22Rv1 (cell line): Measurements from ENCODE around the gene SETBP1.

ENCODE experiments used
- H3K27ac ChIP-seq: fragments of 450-650 bp; 2 replicates; pipeline ENCODE4 v1.5.1; 2017
- ZFX ChIP-seq: fragments of 450-650 bp; IDR thresholded peaks from 2 replicates; pipeline ENCODE4 v1.6.1; 2017; ENCODE audit warnings: antibody characterized with exemption, borderline replicate concordance
- TF ChIP-seq, protein P1 (sequence below): fragments of 450-650 bp; IDR thresholded peaks from 2 replicates; pipeline ENCODE4 v1.5.1; 2017; ENCODE audit warnings: mild to moderate bottlenecking

SETBP1 gene

GRCh38 chr18:44856157-44856556, 175.5 kb downstream of the SETBP1 start:
- H3K27ac ChIP-seq, result no peak overlapping the region
- TF ChIP-seq, protein P1, sequence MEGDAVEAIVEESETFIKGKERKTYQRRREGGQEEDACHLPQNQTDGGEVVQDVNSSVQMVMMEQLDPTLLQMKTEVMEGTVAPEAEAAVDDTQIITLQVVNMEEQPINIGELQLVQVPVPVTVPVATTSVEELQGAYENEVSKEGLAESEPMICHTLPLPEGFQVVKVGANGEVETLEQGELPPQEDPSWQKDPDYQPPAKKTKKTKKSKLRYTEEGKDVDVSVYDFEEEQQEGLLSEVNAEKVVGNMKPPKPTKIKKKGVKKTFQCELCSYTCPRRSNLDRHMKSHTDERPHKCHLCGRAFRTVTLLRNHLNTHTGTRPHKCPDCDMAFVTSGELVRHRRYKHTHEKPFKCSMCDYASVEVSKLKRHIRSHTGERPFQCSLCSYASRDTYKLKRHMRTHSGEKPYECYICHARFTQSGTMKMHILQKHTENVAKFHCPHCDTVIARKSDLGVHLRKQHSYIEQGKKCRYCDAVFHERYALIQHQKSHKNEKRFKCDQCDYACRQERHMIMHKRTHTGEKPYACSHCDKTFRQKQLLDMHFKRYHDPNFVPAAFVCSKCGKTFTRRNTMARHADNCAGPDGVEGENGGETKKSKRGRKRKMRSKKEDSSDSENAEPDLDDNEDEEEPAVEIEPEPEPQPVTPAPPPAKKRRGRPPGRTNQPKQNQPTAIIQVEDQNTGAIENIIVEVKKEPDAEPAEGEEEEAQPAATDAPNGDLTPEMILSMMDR, result no peak
- no peak for TF ChIP-seq ZFX

DNA sequence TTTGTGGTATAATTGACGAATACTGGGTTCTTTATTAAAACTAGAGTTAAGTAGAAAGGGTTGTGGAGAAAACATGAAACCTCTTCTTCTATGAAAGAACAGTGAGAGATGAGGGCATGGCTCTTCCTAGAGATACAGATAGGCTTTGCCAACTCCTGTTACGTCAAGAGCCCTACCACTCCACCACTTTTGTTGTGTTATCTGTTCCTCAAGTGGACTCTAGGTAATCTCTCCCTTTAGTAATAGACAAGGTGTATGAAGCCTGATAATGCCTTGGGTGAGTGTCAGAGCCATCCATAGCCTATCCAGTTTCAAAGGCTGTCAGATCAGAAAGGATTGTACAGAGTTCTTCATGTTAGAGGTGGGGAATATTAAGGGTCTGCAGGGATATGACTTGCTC, 176.4 kb downstream of the SETBP1 start:
- H3K27ac ChIP-seq, result no peak overlapping the region
- TF ChIP-seq, protein P1, result no peak
- no peak for TF ChIP-seq ZFX

DNA sequence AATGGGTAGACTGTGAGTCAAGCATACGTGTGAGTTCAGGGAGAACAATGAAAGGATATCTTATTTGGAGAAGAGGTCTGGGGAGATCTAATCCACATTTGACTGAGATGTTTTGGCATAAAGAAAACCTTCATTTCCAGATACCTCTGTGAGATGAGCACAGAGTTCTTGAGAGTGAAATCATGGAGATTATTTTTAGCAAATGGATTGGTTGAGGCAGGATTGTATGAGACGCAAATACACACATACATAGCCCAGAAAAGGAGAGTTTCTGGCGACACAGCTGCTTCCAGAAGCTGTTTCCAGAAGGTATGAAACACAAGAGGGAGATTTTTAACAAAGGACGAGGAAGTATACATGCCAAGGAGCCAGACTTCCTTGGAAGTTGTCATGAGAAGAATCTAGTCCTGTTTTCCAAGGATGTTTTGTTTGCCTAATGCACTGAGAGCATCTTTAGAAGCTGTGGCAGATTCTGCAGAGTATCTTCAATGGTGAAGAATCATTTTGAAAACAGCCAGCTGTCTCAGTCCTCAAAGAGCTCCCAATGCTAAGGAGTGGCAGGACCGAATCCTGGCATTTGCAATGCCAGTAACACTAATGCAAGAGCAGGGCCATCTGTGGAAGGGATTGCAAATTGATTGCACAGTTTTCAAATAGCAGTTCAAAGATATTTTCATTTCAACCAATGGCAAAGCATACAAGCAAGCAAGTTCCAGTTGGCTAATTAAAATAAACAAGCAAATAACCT, 177.2 kb downstream of the SETBP1 start:
- TF ChIP-seq, protein P1, result no peak
- TF ChIP-seq ZFX, result no peak

GRCh38 chr18:44859263-44859662, 178.6 kb downstream of the SETBP1 start:
- H3K27ac ChIP-seq, result no peak overlapping the region
- TF ChIP-seq ZFX, result no peak
- TF ChIP-seq, protein P1, result no peak

More for the DNA sequence above, 177.2 kb downstream of the SETBP1 start:
- no peak overlapping the region for H3K27ac ChIP-seq

GRCh38 chr18:44859751-44860439, 179.2 kb downstream of the SETBP1 start:
- TF ChIP-seq, protein P1, result no peak
- TF ChIP-seq ZFX, result no peak
- H3K27ac ChIP-seq, result no peak overlapping the region

- no peak for TF ChIP-seq ZFX
- TF ChIP-seq, protein P1, result no peak
- no peak overlapping the region for H3K27ac ChIP-seq
These were observed 181.4 kb downstream of the SETBP1 start for GRCh38 chr18:44862112-44862511.

DNA sequence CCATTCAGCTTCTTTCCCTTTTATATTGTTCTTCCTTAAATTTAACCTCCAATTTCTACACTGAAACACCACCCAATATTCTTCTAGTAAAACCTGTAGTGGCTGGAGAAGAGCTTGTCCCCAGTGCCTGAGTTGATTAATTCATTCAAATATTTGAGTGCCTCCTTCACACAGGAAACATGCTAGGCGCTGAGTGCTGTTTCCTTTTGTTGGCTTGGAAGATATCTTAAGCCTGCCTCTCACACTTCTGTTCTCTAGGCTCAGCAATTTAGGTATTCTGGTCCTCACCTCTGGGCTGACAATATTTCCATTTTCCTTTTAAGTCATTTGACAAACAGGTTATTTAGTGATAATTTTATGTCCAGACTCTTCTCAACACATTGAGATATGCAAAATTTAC, 185.4 kb downstream of the SETBP1 start:
- H3K27ac ChIP-seq, result no peak overlapping the region
- TF ChIP-seq, protein P1, result no peak
- TF ChIP-seq ZFX, result no peak
